ENCODE data around the gene TMEM19.

DNA sequence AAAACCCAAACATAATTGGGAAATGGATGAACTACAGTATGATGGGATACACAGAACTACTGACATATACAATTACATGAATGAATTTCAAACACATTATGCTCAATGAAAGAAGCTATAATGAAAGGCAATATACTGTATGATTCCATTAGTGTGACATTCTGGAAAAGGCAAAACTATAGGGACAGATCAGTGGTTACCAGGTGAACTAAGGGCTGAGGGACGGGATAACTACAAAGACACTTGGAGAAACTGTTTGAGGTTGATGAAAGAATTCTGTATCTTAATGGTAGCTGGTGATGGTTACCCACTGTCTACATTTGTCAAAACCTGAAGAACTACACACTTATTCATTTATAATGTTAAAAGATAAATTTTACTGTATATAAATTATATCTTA, 30.0 kb upstream of the TMEM19 start:
- TF ChIP-seq CSDC2 (CRISPR knock-in tag; IDR thresholded peaks at IDR 0.05) (no peak), RARB (CRISPR knock-in tag; IDR thresholded peaks at IDR 0.05) (no peak), ZNF565 (CRISPR knock-in tag; conservative IDR thresholded peaks at IDR 0.05; ENCODE audit: low read depth) (no peak), ZNF70 (CRISPR knock-in tag; IDR thresholded peaks at IDR 0.05) (no peak), ZFP3 (CRISPR knock-in tag; IDR thresholded peaks at IDR 0.05) (no peak), ARNTL (CRISPR knock-in tag; IDR thresholded peaks at IDR 0.05; ENCODE audit: borderline replicate concordance, low read depth) (no peak), ZNF8 (CRISPR knock-in tag; IDR thresholded peaks at IDR 0.05) (no peak)
- TF ChIP-seq, protein P1, sequence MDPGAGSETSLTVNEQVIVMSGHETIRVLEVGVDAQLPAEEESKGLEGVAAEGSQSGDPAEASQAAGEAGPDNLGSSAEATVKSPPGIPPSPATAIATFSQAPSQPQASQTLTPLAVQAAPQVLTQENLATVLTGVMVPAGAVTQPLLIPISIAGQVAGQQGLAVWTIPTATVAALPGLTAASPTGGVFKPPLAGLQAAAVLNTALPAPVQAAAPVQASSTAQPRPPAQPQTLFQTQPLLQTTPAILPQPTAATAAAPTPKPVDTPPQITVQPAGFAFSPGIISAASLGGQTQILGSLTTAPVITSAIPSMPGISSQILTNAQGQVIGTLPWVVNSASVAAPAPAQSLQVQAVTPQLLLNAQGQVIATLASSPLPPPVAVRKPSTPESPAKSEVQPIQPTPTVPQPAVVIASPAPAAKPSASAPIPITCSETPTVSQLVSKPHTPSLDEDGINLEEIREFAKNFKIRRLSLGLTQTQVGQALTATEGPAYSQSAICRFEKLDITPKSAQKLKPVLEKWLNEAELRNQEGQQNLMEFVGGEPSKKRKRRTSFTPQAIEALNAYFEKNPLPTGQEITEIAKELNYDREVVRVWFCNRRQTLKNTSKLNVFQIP (CRISPR knock-in tag; IDR thresholded peaks at IDR 0.05; ENCODE audit: borderline replicate concordance, low read depth), result no peak
